ENCODE data around the gene PLCH1. TPM values are rescaled to one million over a fixed set of nuclear protein-coding genes. Genes with fewer than 3 reads are reported as not detected.

Gene PLCH1
- total and polyA plus RNA-seq, 2 of the 13 experiments (the other 11 are each of a cell fraction or from before 2014, with no cell fraction given): 2.0 to 3.0 TPM

GRCh38 chr3:155737844-155738460 lies 6.9 kb downstream of the PLCH1 start (continued):
- TF ChIP-seq ZBTB40 (IDR thresholded peaks at IDR 0.05) (no peak), ZBTB40 (CRISPR knock-in tag; IDR thresholded peaks at IDR 0.05) (no peak), ARID4A (CRISPR knock-in tag; IDR thresholded peaks at IDR 0.05; ENCODE audit: borderline replicate concordance) (0 out of 2 replicates have a peak, but pooled peaks have one; percentile 55), ELF3 (CRISPR knock-in tag; IDR thresholded peaks at IDR 0.05) (peak; percentile 97), SNAPC2 (CRISPR knock-in tag; IDR thresholded peaks at IDR 0.05) (0 out of 2 replicates have a peak, but pooled peaks have one; percentile 39), MED8 (CRISPR knock-in tag; IDR thresholded peaks at IDR 0.05; ENCODE audit: insufficient replicate concordance) (no peak), PAXIP1 (CRISPR knock-in tag; conservative IDR thresholded peaks at IDR 0.05) (peak; percentile 55), POLR2G (IDR thresholded peaks at IDR 0.05; ENCODE audit: low read depth, low read length) (peak; percentile 59), ARID3A (IDR thresholded peaks at IDR 0.05; ENCODE audit: low read depth, low read length) (peak; percentile 64; the same call in 1 of the 2 replicates)

Measured in HepG2 (cell line).